Measurements from ENCODE around the gene SLC47A2. TPM values are rescaled to one million over a fixed set of nuclear protein-coding genes. Genes with fewer than 3 reads are reported as not detected.

The SLC47A2 gene
- total and polyA plus RNA-seq, 9 of the 15 experiments (the other 6 are each of a cell fraction or from before 2014, with no cell fraction given) = not detected

DNA sequence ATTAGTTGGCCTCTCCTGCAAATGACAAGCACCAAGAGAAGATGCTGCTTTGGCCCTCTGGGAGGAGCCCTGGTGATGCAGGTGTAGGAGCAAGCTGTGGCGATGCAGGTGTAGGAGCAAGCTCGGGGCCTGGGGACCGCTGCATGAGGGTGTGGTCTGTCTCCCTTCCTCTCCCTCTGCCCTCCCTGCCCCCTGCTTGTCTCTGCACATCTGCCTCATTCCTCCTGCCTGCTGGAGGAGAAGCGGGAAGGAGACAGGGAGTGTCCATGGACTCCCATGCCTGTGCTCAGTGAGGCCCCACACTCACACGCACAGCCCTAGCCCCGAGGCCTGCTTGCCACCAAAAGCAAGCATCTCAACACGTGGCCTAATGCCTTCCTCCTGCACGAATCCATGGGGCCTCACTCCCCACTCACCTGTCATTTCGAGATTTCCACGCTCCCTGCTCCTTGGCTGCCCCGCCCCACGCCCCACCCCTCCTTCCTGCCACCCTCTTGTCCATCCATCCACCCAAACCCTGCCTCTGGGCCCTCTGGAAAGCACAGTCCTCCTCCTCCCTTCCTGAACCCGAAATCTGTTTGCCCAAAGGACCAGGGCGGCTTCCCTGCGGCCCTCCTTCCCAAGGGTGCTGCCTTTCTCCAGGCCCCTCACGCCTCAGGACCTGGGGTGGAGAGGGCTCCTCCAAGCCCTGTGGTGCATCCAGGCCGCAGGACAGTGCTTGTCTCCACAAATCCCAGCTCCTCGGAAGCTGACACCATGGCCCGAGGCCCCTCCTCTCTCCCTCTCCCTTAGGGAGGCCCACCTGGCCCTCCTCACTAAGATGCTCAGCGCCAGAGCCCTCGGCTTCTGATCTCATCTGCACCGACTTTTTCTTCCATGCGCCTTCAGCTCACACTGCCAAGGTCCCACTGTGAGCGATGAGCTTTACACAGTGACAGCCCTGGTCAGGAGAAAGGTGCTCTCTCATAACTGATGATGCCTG is 43.5 kb upstream of the SLC47A2 start:
- H3K27ac ChIP-seq (ENCODE audit: extremely low read depth, low read depth, low read length) = no peak overlapping the region
- H2AFZ ChIP-seq (ENCODE audit: low read depth, low read length) = no peak overlapping the region
- ATAC-seq = no peak
- no peaks in the 10 kb centered on the region for H3K36me3 ChIP-seq (ENCODE audit: control insufficient read depth, insufficient read depth, low read length)
- H3K4me1 ChIP-seq (replicated peaks in 1 of 2; ENCODE audit: control insufficient read depth in 2 of 2, insufficient read depth in 2 of 2, low read length in 2 of 2) = no peaks in the 10 kb centered on the region; a peak in 1 of 5 replicates
- no peak overlapping the region for H3K9ac ChIP-seq (ENCODE audit: insufficient read depth in 1 of 2, low read depth in 2 of 2, low read length in 2 of 2)
- no peak for DNase-seq (ENCODE audit: extremely low read depth in 1 of 4, low spot score in 3 of 4)
- intact Hi-C loops (cut with micrococcal nuclease) (no loop called here), in situ Hi-C loops (cut with MboI) (loop anchor here (5.0 to 10.0 kb wide), 2 partner anchors 248 to 395 kb away; partner anchors contain the start of gene B9D1)
- H3K4me3 ChIP-seq = no peak overlapping the region
- H3K9me3 ChIP-seq (replicated peaks; ENCODE audit: control insufficient read depth, insufficient read depth, low read depth, low read length) = no peaks in the 10 kb centered on the region
- no peak overlapping the region for H3K4me2 ChIP-seq (ENCODE audit: insufficient read depth, low read length)
- ChIA-PET CTCF (ENCODE audit: low intra/inter-chr PET ratio) (no interaction called here), POLR2A (interaction anchor here (0.7 kb wide), 1 partner anchor 100 kb away, joined by 3 read pairs; no protein-coding TSS in a partner anchor)
- no peaks in the 10 kb centered on the region for H3K9me1 ChIP-seq (ENCODE audit: control insufficient read depth, insufficient read depth, low read length)
- no peak for FAIRE-seq
- WGBS (ENCODE audit: insufficient coverage, low coverage, missing lambda C conversion rate) = 0% methylated on average over 15 of the region's 24 CpGs
- BruUV-seq (replicated peaks) = no TSS peak
- peaks cover 0 to 25% of the 10 kb centered on the region in 2 experiments; a peak in 2 of 5 replicates for H3K27me3 ChIP-seq (ENCODE audit: control insufficient read depth in 2 of 2, insufficient read depth in 2 of 2, low read length in 2 of 2)
- no peaks in the 10 kb centered on the region for H4K20me1 ChIP-seq (replicated peaks; ENCODE audit: control insufficient read depth, insufficient read depth, low read length)
- no peak for TF ChIP-seq ZNF316 (IDR thresholded peaks at IDR 0.05)
- TF ChIP-seq, protein P1, sequence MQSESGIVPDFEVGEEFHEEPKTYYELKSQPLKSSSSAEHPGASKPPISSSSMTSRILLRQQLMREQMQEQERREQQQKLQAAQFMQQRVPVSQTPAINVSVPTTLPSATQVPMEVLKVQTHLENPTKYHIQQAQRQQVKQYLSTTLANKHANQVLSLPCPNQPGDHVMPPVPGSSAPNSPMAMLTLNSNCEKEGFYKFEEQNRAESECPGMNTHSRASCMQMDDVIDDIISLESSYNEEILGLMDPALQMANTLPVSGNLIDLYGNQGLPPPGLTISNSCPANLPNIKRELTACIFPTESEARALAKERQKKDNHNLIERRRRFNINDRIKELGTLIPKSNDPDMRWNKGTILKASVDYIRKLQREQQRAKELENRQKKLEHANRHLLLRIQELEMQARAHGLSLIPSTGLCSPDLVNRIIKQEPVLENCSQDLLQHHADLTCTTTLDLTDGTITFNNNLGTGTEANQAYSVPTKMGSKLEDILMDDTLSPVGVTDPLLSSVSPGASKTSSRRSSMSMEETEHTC (IDR thresholded peaks at IDR 0.05) = no peak
- TF ChIP-seq ZNF583 (CRISPR knock-in tag; IDR thresholded peaks at IDR 0.05) = no peak
- TF ChIP-seq ZNF239 (CRISPR knock-in tag; IDR thresholded peaks at IDR 0.05) = no peak
- TF ChIP-seq MIER1 (IDR thresholded peaks at IDR 0.05; ENCODE audit: low read depth) = no peak
- TF ChIP-seq, protein P2, sequence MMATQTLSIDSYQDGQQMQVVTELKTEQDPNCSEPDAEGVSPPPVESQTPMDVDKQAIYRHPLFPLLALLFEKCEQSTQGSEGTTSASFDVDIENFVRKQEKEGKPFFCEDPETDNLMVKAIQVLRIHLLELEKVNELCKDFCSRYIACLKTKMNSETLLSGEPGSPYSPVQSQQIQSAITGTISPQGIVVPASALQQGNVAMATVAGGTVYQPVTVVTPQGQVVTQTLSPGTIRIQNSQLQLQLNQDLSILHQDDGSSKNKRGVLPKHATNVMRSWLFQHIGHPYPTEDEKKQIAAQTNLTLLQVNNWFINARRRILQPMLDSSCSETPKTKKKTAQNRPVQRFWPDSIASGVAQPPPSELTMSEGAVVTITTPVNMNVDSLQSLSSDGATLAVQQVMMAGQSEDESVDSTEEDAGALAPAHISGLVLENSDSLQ (IDR thresholded peaks at IDR 0.05) = no peak
- no peak for TF ChIP-seq CBX3 (IDR thresholded peaks at IDR 0.05; ENCODE audit: borderline replicate concordance in 1 of 2, low read length in 2 of 2)
- no peak for TF ChIP-seq ZNF77 (CRISPR knock-in tag; IDR thresholded peaks at IDR 0.05)
- TF ChIP-seq, protein P3, sequence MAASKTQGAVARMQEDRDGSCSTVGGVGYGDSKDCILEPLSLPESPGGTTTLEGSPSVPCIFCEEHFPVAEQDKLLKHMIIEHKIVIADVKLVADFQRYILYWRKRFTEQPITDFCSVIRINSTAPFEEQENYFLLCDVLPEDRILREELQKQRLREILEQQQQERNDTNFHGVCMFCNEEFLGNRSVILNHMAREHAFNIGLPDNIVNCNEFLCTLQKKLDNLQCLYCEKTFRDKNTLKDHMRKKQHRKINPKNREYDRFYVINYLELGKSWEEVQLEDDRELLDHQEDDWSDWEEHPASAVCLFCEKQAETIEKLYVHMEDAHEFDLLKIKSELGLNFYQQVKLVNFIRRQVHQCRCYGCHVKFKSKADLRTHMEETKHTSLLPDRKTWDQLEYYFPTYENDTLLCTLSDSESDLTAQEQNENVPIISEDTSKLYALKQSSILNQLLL (CRISPR knock-in tag; IDR thresholded peaks at IDR 0.05; ENCODE audit: borderline replicate concordance) = no peak
- TF ChIP-seq, protein P4, sequence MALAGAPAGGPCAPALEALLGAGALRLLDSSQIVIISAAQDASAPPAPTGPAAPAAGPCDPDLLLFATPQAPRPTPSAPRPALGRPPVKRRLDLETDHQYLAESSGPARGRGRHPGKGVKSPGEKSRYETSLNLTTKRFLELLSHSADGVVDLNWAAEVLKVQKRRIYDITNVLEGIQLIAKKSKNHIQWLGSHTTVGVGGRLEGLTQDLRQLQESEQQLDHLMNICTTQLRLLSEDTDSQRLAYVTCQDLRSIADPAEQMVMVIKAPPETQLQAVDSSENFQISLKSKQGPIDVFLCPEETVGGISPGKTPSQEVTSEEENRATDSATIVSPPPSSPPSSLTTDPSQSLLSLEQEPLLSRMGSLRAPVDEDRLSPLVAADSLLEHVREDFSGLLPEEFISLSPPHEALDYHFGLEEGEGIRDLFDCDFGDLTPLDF (CRISPR knock-in tag; IDR thresholded peaks at IDR 0.05) = no peak
- no peaks in the 10 kb centered on the region for H3K79me2 ChIP-seq (ENCODE audit: control insufficient read depth, insufficient read depth, low read length)
